ENCODE results near the gene IGSF23.
A peak's percentile ranks its signal among the peaks of the same experiment; 100 is the strongest.

The IGSF23 gene

GRCh38 chr19:44613295-44614178 lies at the start of gene IGSF23:
TSS of gene IGSF23 (plus strand) at chr19:44613563. CDS start at chr19:44613646, 83 bp downstream.
- no peak for DNase-seq

GRCh38 chr19:44566984-44567383 lies 46.4 kb upstream of the IGSF23 start:
- DNase-seq = no peak

- no peak for DNase-seq
Measured at GRCh38 chr19:44567745-44568144, 45.6 kb upstream of the IGSF23 start.

- no peak for DNase-seq
Measured at GRCh38 chr19:44570603-44570983, 42.8 kb upstream of the IGSF23 start.

GRCh38 chr19:44570984-44571684 lies 42.2 kb upstream of the IGSF23 start:
- DNase-seq = peak; percentile 38 to 64

- DNase-seq = no peak
Measured at GRCh38 chr19:44571830-44572580, 41.4 kb upstream of the IGSF23 start.

GRCh38 chr19:44572581-44572900 lies 40.8 kb upstream of the IGSF23 start:
- DNase-seq = no peak

- no peak for DNase-seq
Measured at GRCh38 chr19:44573183-44573582, 40.2 kb upstream of the IGSF23 start.

GRCh38 chr19:44573627-44574026 lies 39.7 kb upstream of the IGSF23 start:
- no peak for DNase-seq

GRCh38 chr19:44574186-44574950 lies 39.0 kb upstream of the IGSF23 start:
- no peak for DNase-seq

- no peak for DNase-seq
Measured at GRCh38 chr19:44575116-44575700, 38.2 kb upstream of the IGSF23 start.

GRCh38 chr19:44576843-44577565 lies 36.4 kb upstream of the IGSF23 start:
- peak; percentile 12 to 23 for DNase-seq

- DNase-seq = no peak
Measured at GRCh38 chr19:44577566-44577874, 35.8 kb upstream of the IGSF23 start.

GRCh38 chr19:44579663-44580365 lies 33.5 kb upstream of the IGSF23 start:
- DNase-seq = no peak

GRCh38 chr19:44580366-44580895 lies 32.9 kb upstream of the IGSF23 start:
- no peak for DNase-seq

- no peak for DNase-seq
Measured at GRCh38 chr19:44581288-44581687, 32.1 kb upstream of the IGSF23 start.

- DNase-seq = peak; percentile 42 to 51
Measured at GRCh38 chr19:44582581-44583265, 30.6 kb upstream of the IGSF23 start.

- no peak for DNase-seq
Measured at GRCh38 chr19:44585371-44586133, 27.8 kb upstream of the IGSF23 start.

- peak; percentile 9 to 27 for DNase-seq
Measured at GRCh38 chr19:44587963-44588770, 25.2 kb upstream of the IGSF23 start.
